Measurements from ENCODE around the gene MSRB1.
"Not testable (repeated sequence)": the region's sequence is repeated elsewhere in the genome, so short reads cannot be mapped to it uniquely, and the experiment has no call there.

Gene MSRB1

DNA sequence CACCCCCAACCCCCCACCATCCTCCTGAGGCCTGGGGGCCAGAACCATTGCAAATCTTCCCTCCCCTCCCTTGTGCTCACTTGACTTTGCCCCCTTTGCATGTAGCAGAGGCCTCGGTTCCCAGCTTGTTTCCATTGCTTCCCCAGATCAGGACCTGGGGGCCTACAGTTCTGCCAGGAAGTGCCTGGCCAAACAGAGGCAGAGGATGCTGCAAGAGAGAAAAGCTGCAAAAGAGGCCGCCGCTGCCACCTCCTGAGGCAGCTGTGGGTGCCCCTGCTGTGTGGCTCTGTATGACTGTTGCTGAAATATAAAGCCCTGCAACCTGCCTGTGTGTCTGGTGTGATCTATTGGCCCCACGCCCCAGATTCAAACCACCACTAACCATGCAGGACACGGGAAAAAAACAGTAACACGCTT, 18.7 kb upstream of the MSRB1 start:
- DNase-seq (ENCODE audit: low read depth, low spot score): no peak

DNA sequence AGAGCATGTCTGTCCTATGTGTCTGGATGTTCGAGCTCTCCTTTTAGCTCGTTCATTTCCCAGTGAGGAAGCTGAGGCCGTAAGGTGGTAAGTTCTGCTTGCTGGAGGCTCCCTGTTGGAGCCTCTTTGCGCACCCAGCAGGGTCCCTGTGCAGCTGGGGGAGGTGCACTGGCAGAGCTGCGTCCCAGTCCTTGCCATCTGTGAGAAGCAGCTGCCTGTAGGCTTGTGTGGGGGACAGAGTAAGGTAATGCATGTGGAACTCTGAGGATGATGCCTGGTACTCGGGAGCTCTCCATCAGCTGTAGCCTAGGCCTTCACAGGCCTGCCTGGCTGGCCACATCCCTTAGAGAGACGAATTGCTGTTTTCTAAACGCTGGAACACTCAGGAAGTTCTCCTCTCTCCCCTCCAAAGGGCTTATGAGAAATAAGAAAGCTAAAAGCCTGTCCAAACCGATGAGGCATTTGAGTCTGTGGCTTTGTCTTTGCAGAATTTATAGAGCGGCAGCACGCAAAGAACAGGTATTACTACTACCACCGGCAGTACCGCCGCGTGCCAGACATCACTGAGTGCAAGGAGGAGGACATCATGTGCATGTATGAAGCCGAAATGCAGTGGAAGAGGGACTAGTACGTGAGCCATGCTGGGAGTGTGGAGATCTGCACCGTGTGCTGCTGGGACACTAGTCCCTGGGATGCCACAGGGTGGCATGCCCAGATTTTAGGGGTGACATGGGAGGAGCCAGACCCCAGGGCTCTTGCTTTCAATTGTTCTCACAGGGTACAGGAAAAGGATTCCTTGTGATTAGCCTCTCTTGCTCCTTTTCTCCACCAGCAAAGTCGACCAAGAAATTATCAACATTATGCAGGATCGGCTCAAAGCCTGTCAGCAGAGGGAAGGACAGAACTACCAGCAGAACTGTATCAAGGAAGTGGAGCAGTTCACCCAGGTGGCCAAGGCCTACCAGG, 17.9 kb upstream of the MSRB1 start:
- DNase-seq (ENCODE audit: low read depth, low spot score): no peak

- DNase-seq (ENCODE audit: low read depth, low spot score): no peak
Measured at GRCh38 chr16:1959269-1960039, 16.5 kb upstream of the MSRB1 start, which contains the start of gene NDUFB10. NDUFB10 (plus strand) TSS chr16:1959538; CDS start chr16:1959625, 87 bp downstream.

DNA sequence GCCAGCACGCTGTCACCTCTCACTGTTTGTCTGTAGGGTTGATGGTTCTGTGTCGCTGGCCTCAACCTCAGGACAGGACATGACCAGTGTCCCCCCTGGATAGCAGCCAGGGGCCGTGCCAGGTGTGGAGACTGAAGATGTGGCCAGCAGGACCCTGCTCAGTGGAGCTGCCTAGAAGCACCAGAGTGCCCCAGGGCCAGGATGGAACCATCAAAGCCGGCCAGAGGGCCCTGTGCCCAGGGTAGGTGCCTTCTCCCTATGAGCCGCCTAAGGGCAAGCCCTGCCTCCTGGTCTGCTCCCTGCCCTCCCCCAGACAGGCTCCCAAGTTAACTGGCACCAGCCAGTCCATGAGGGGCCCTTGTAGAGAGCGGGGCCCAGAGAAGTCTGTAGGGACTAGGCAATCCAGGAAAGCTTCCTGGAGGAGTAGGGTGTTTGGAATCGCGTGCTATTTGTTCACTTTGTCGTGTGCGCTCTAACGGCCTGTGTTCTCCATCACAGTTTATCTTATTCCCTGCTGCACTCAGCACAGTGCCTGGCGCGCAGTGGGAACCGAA, 15.8 kb upstream of the MSRB1 start:
- no peak for DNase-seq (ENCODE audit: low read depth, low spot score)

- DNase-seq (ENCODE audit: low read depth, low spot score): not testable (repeated sequence)
Measured at GRCh38 chr16:1958143-1958491, 15.1 kb upstream of the MSRB1 start.

DNA sequence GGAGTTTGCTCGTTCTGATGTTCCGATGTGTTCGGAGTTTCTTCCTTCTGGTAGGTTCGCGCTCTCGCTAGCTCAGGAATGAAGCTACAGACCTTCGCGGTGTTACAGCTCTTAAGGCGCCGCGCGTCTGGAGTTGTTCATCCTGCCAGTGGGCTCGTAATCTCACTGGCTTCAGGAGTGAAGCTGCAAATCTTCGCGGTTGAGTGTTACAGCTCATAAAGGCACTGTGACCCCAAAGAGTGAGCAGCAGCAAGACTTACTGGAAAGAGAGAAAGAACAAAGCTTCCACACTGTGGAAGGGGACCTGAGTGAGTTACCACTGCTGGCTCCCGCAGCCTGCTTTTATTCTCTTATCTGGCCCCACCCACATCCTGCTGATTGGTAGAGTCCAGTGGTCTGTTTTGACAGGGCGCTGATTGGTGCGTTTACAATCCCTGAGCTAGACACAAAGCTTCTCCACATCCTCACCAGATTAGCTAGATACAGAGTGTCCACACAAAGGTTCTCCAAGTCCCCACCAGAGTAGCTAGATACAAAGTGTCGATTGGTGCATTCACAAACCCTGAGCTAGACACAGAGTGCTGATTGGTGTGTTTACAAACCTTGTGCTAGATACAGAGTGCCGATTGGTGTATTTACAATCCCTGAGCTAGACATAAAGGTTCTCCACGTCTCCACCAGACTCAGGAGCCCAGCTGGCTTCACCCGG, 14.6 kb upstream of the MSRB1 start:
- not testable (repeated sequence) for DNase-seq (ENCODE audit: low read depth, low spot score)

DNA sequence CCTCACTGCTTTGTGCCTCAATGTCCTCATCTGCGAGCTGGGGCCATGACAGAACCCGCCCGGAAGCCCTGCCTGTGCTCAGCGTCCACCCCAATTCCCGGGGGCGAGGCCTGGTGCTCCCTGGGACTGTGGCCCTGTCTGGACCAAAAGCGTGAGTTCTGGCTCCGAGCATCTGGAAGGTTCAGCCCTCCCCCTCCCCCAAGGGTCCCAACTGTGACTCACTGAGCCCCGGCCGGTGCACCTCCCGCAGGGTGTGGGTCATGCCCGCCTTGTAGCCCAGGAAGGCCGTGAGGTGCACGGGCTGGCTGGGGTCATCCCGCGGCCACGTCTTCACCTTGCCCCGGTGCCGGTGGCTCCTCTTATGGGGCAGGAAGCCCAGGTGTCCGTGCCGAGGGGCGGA, 10.7 kb upstream of the MSRB1 start:
- DNase-seq (ENCODE audit: low read depth, low spot score): no peak

- no peak for DNase-seq (ENCODE audit: low read depth, low spot score)
Measured at GRCh38 chr16:1950559-1950958, 7.6 kb upstream of the MSRB1 start.

GRCh38 chr16:1950047-1950446, 7.0 kb upstream of the MSRB1 start:
- no peak for DNase-seq (ENCODE audit: low read depth, low spot score)

DNA sequence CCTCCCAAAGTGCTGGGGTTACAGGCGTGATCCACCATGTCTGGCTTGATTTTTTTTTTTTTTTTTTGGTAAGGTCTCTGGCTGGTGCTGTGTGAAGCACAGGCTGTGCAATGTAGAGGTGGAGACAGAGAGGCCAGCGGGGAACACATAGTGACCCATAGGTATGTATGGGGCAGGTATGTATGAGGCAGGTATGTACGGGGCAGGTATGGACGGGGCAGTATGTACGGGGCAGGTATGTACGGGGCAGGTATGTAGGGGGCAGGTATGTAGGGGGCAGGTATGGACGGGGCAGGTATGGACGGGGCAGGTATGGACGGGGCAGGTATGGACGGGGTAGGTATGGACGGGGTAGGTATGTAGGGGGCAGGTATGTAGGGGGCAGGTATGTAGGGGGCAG, 6.5 kb upstream of the MSRB1 start:
- DNase-seq (ENCODE audit: low read depth, low spot score): no peak

- DNase-seq (ENCODE audit: low read depth, low spot score): no peak
Measured at GRCh38 chr16:1947369-1947670, 4.3 kb upstream of the MSRB1 start.

- no peak for DNase-seq (ENCODE audit: low read depth, low spot score)
Measured at GRCh38 chr16:1946495-1947368, 3.7 kb upstream of the MSRB1 start.

GRCh38 chr16:1945559-1946391, 2.8 kb upstream of the MSRB1 start:
- DNase-seq (ENCODE audit: low read depth, low spot score): no peak

DNA sequence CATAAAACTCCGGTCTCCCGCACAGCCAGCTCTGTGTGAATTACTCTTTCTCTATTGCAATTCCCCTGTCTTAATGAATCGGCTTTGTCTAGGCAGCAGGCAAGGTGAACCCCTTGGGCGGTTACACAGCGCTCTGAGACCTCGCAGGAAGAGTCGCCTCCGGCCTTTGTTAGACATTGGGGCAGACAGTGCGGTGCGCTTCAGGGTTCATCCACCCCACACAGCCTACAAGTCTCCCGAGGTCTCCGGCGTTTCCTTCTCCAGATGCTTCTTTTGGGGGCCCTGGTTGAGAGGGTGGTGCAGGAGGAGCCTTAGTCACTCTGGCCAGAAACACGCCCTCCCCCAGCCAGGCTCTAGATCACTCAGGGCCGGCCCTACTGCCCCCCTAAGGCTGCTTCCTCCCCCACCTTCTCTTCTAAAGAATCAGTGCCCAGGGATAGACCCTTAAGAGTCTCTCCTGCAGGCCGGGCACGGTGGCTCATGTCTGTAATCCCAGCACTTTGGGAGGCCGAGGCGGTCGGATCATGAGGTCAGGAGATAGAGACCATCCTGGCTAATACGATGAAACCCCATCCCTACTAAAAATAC, 1.7 kb upstream of the MSRB1 start:
- DNase-seq (ENCODE audit: low read depth, low spot score): no peak

GRCh38 chr16:1942047-1942809, 771 bp downstream of the MSRB1 start:
- DNase-seq (ENCODE audit: low read depth, low spot score): no peak

- no peak for DNase-seq (ENCODE audit: low read depth, low spot score)
Measured at GRCh38 chr16:1941162-1942046, 1.6 kb downstream of the MSRB1 start.

GRCh38 chr16:1940273-1941161, 2.5 kb downstream of the MSRB1 start:
- no peak for DNase-seq (ENCODE audit: low read depth, low spot score)
